Sigmoid colon (tissue), 4 donors: ENCODE measurements around the gene CSF1R.

ENCODE experiments used
- CTCF ChIP-seq, 4 experiments: fragments of 450-650 bp in 3 of 4; fragments of 200-600 bp in 1 of 4; IDR thresholded peaks; one replicate each; pipeline ENCODE4 v1.5.1; 2016 to 2019; ENCODE audit warnings: antibody characterized with exemption in 4 of 4, mild to moderate bottlenecking in 3 of 4, moderate library complexity in 2 of 4
- EP300 ChIP-seq, 4 donors: sonication (generic); formaldehyde crosslinking; IDR thresholded peaks; one replicate each; pipeline ENCODE4 v1.6.1; 2017; ENCODE audit warnings: antibody characterized with exemption in 4 of 4
- POLR2A ChIP-seq, 2 donors: fragments of 450-650 bp; IDR thresholded peaks; one replicate each; pipeline ENCODE4 v1.6.1; 2016; ENCODE audit warnings: antibody characterized with exemption in 2 of 2, mild to moderate bottlenecking in 2 of 2, moderate library complexity in 2 of 2
- POLR2AphosphoS5 ChIP-seq, 4 donors: sonication (generic); formaldehyde crosslinking; IDR thresholded peaks; one replicate each; pipeline ENCODE4 v1.6.1; 2017; ENCODE audit warnings: antibody characterized with exemption in 4 of 4

DNA sequence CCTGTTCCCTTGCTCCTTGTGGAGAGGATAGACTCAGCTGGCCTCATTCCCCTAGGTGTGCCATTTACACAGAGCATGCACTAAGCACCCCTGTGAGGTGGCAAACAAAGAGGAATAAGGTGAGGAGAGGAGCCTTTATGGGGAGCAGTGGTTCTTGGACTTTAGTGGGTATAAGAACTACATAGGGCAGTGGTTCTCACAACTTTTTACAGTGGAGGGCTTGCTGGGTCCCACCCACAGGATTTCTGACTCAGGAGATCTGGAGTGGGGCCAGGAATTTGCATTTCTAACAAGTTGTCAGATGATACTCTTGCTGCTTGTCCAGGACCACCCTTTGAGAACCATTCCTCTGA is 42.0 kb downstream of the CSF1R start:
- no peak for TF ChIP-seq CTCF (IDR thresholded peaks at IDR 0.05)
- no peak for TF ChIP-seq POLR2A (IDR thresholded peaks at IDR 0.05)
- no peak for TF ChIP-seq POLR2AphosphoS5 (IDR thresholded peaks at IDR 0.05)
- no peak for TF ChIP-seq EP300 (IDR thresholded peaks at IDR 0.05)
